NOMO-1 treated with DMSO at 0.1 percent for 48 hours (cell line): ENCODE data around the gene UPP1.

Experiments
- DNase-seq: peaks from one replicate; lab custom pipeline; 2025; ENCODE audit not compliant: unreplicated experiment; lab: John Stamatoyannopoulos, UW

Gene UPP1

DNA sequence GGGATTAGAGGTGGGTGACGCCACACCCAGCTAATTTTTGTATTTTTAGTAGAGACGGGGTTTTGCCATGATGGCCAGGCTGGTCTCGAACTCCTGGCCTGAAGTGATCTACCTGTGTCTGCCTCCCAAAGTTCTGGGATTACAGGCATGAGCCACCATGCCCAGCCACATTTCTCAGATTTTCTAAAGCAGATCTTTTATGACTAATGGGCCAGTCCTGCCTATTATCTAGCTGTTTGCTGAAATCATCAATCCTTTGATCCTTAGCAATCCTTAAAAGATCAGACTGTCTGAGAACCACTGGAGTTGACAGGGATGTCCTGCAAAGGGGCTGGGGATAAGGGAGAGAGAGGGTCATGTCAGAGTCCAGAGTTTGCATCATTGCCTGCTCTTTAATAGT is 61.0 kb downstream of the UPP1 start:
- no peak for DNase-seq

DNA sequence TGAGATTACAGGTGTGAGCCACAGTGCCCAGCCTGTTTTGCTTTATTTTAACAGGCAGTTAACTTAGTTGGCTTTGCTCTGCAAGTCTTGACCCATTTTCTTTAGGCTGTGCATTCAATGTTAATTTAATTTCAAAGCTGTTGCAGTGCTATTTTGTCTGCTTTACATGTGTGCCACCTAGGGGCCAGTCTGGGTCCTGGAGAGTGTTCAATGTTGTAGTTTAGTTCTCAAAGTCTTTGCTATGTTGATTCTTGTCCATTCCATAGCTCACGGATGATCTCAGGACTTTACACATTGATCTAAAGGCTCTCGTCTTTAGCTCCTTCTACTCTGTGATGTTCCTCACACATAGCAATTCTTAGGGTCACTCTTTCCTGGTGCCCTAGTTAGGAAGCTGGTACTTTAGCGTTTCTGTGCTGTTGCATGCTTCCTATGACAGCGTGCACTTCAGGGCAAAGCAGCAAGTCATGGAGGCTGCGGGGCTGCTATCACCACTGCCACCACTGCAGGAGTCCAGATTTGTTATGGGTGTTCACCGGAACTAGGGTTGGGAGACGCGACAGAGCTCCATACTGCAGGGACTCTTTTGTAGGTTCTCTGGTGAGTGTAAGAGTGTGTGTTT is 65.8 kb downstream of the UPP1 start:
- DNase-seq: peak; percentile 45
